Suprapubic skin (tissue), 4 donors: ENCODE data around the gene MAP2K3. TPM values are rescaled to one million over a fixed set of nuclear protein-coding genes. Genes with fewer than 3 reads are reported as not detected.
A peak's percentile ranks its signal among the peaks of the same experiment; 100 is the strongest.

ENCODE experiments used
- DNase-seq, 2 donors: peaks; one replicate each; pipeline ENCODE4 v3.0.0-alpha.2; 2019; ENCODE audit warnings: low spot score in 2 of 2
- H3K27ac ChIP-seq: fragments of 200-600 bp; sonication (generic); one replicate; pipeline ENCODE4 v1.5.1; 2019
- H3K27me3 ChIP-seq: fragments of 200-600 bp; sonication (generic); one replicate; pipeline ENCODE4 v1.5.1; 2019
- H3K36me3 ChIP-seq: fragments of 200-600 bp; sonication (generic); one replicate; pipeline ENCODE4 v1.5.1; 2019
- H3K4me1 ChIP-seq: fragments of 200-600 bp; sonication (generic); one replicate; pipeline ENCODE4 v1.5.1; 2019
- H3K4me3 ChIP-seq: fragments of 200-600 bp; sonication (generic); one replicate; pipeline ENCODE4 v1.5.1; 2019; ENCODE audit warnings: mild to moderate bottlenecking
- H3K9me3 ChIP-seq: fragments of 200-600 bp; sonication (generic); one replicate; pipeline ENCODE4 v1.5.1; 2019
- CTCF ChIP-seq, 2 donors: fragments of 200-600 bp in 1 of 2; fragments of 450-650 bp in 1 of 2; sonication (generic) in 1 of 2; IDR thresholded peaks; one replicate each; pipeline ENCODE4 v1.5.1; 2016 to 2019; ENCODE audit warnings: antibody characterized with exemption in 2 of 2, mild to moderate bottlenecking in 1 of 2, moderate library complexity in 1 of 2
- EP300 ChIP-seq: sonication (generic); formaldehyde crosslinking; IDR thresholded peaks from one replicate; pipeline ENCODE4 v1.6.1; 2017; ENCODE audit warnings: antibody characterized with exemption
- POLR2A ChIP-seq, 2 donors: fragments of 450-650 bp; IDR thresholded peaks; one replicate each; pipeline ENCODE4 v1.6.1; 2017; ENCODE audit warnings: antibody characterized with exemption in 2 of 2, mild to moderate bottlenecking in 2 of 2, moderate library complexity in 2 of 2
- POLR2AphosphoS5 ChIP-seq, 3 donors: sonication (generic); formaldehyde crosslinking; IDR thresholded peaks; one replicate each; pipeline ENCODE4 v1.6.1; 2017; ENCODE audit warnings: antibody characterized with exemption in 3 of 3
- WGBS: methylation state at CpG from one replicate; pipeline ENCODE4 v1.1.5; 2018; 5-methylcytosine and 5-hydroxymethylcytosine counted together
- total RNA-seq, 4 donors: library from RNA; depleted of rRNA; stranded (reverse); fragments of >200 nt; gene quantifications; one replicate each; pipeline ENCODE4 v1.1.0, GENCODE V29; 2016

MAP2K3 gene
- total RNA-seq, 4 donors from 2014 or later, result 54.5 to 97.4 (median 72.9) TPM

DNA sequence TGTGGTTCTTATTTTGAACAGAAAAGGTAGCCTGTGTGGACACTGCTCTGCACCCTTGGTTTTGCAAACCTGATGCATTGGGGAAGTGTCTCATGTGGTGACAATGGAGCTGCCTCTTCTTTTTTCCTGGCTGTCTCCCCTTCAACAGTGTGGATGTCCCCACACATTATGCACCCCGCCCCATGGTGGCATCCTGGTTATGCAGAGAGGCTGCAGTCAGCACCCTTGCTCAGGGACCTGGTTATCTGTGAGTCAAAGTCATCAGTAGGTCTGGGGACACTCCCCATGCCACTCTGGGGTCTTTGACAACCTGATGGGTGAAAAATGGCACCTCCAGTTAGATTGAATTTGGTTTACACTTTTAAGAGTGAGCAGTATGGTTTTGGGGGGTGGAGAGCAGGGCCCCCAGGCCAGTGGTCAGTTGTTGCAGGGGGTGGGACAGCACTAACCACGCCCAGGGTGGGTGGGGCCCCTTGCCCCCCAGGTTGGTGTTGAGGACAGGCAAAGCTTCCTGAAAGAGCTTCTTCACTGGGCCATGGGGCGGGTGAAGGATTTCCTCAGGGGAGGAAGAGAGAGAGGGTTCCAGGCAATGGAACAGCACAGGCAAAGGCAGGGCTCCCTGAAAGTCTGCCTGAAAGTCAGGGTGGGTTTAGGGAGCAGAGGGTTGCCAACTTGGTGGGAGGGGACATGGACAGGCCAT, 67.0 kb downstream of the MAP2K3 start:
- Histone ChIP-seq H3K27ac (no peak overlapping the region), H3K9me3 (no peaks in the 10 kb centered on the region), H3K36me3 (no peaks in the 10 kb centered on the region), H3K27me3 (no peaks in the 10 kb centered on the region), H3K4me3 (no peak overlapping the region), H3K4me1 (no peaks in the 10 kb centered on the region)
- TF ChIP-seq POLR2AphosphoS5 (IDR thresholded peaks at IDR 0.05) (no peak), EP300 (no peak), POLR2A (IDR thresholded peaks at IDR 0.05) (no peak), CTCF (IDR thresholded peaks at IDR 0.05) (no peak)
- WGBS, result 77% methylated on average over 3 of the region's 3 CpGs
- DNase-seq, result peak in 1 of 2 donors; percentile 64

DNA sequence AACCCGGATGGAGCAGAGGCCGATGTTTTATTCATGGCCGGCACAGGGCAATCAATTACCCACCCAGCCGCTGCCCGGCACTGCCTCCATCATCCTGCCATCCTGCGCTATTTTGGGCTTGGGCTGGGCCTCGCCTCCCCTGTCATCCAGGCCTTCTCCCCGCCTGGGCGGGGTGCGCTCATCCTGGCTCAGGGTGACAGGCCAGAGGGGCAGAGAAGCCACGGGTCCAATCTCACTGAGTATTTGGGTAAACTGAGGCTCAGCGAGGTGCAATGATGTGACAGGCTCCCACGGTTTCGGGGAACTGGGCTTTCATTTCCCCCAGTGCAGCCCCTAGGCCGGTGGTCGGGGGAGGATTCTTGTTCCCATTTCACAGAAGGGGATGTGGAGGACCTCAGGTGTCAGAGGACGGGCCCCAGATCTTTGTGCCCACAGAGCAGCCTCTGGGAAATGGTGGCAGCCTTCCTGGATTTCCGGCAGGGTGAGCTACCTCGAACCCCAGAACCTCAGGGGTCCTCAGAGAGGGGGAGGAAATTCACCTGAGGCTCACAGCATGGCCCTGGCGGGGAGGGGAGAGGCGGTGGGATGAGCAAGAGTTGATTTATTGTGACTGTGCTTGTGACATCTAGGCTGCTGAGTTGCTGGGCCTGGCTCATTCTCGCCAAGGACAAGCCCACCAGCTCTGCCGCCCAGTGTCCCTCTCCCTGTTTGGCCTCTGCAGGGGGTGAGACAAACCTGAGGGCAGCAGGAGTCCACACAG, 67.9 kb downstream of the MAP2K3 start:
- WGBS, result 96% methylated on average over 13 of the region's 23 CpGs

GRCh38 chr17:21352981-21353265, 68.4 kb downstream of the MAP2K3 start:
- Histone ChIP-seq H3K27ac (peak overlapping the region; percentile 77), H3K4me3 (no peak overlapping the region), H3K4me1 (no peaks in the 10 kb centered on the region), H3K27me3 (no peaks in the 10 kb centered on the region), H3K36me3 (no peaks in the 10 kb centered on the region), H3K9me3 (no peaks in the 10 kb centered on the region)
- 82% methylated on average over 4 of the region's 8 CpGs for WGBS
- TF ChIP-seq CTCF (IDR thresholded peaks at IDR 0.05) (no peak), EP300 (no peak), POLR2A (IDR thresholded peaks at IDR 0.05) (no peak), POLR2AphosphoS5 (IDR thresholded peaks at IDR 0.05) (no peak)
- DNase-seq, result no peak

More for the DNA sequence above, 67.9 kb downstream of the MAP2K3 start:
- Histone ChIP-seq H3K36me3 (no peaks in the 10 kb centered on the region), H3K9me3 (no peaks in the 10 kb centered on the region), H3K4me3 (no peak overlapping the region), H3K27me3 (no peaks in the 10 kb centered on the region), H3K4me1 (no peaks in the 10 kb centered on the region), H3K27ac (peak overlapping the region; percentile 77)
- DNase-seq, result peak; percentile 52 to 60
- TF ChIP-seq POLR2A (IDR thresholded peaks at IDR 0.05) (no peak), CTCF (IDR thresholded peaks at IDR 0.05) (no peak), POLR2AphosphoS5 (IDR thresholded peaks at IDR 0.05) (no peak)

- TF ChIP-seq POLR2A (IDR thresholded peaks at IDR 0.05) (no peak), CTCF (IDR thresholded peaks at IDR 0.05) (no peak), POLR2AphosphoS5 (IDR thresholded peaks at IDR 0.05) (peak in 2 of 3 donors; percentile 55 to 70)
- peak overlapping the region; percentile 77 for H3K27ac ChIP-seq
- 56% methylated on average over 10 of the region's 13 CpGs for WGBS
- H3K36me3 ChIP-seq, result no peaks in the 10 kb centered on the region
- no peak for DNase-seq
- H3K4me3 ChIP-seq, result no peak overlapping the region
- H3K27me3 ChIP-seq, result no peaks in the 10 kb centered on the region
- no peaks in the 10 kb centered on the region for H3K9me3 ChIP-seq
- H3K4me1 ChIP-seq, result no peaks in the 10 kb centered on the region
Measured at GRCh38 chr17:21353326-21354010, 69.0 kb downstream of the MAP2K3 start.

DNA sequence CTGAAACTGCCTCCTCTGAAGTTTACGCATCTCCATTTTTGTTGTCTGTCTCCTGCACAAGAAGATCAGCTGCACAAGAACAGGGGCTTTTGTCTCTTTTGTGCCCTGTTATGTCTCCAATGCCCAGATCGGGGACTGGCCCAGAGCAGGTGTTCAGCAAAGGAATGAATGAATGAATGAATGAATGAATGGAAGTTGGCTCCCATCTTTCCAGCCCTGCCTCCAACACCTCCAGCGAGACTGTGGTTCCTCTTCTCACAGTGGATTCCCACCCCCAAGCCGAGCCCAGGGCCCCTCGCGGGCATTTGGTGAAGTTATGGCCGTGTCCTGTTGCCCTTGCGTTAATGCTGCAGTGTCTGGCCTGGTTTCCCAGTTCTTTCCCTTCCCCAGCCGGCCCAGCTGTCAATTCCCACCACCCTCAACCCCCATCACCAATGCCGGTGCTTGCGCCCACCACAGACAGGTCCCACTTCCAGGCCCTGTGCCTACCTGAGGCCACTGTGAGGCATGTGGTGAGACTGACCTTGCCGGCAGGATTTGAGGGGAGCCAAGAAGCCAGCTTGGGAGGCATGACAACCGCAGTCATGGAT, 70.4 kb downstream of the MAP2K3 start:
- Histone ChIP-seq H3K4me3 (no peak overlapping the region), H3K4me1 (peaks cover 12% of the 10 kb centered on the region), H3K36me3 (no peaks in the 10 kb centered on the region), H3K27me3 (no peaks in the 10 kb centered on the region), H3K9me3 (no peaks in the 10 kb centered on the region), H3K27ac (no peak overlapping the region)
- no peak for DNase-seq
- WGBS, result 86% methylated on average over 12 of the region's 13 CpGs
- no peak for TF ChIP-seq POLR2AphosphoS5 (IDR thresholded peaks at IDR 0.05)
- TF ChIP-seq CTCF (IDR thresholded peaks at IDR 0.05), result no peak
- no peak for TF ChIP-seq POLR2A (IDR thresholded peaks at IDR 0.05)
- TF ChIP-seq EP300, result no peak
